CD14-positive monocyte (primary cell): ENCODE data around the gene VPS72. TPM values are rescaled to one million over a fixed set of nuclear protein-coding genes. Genes with fewer than 3 reads are reported as not detected.

ENCODE experiments used
- DNase-seq, 3 donors: peaks; one replicate each; pipeline ENCODE4 v3.0.0-alpha.2; 2011 to 2022
- H2AFZ ChIP-seq: 2 replicates; pipeline ENCODE4 v1.6.0; 2012; ENCODE audit warnings: mild to moderate bottlenecking, low read depth, low read length, inconsistent platforms; ENCODE audit not compliant: insufficient read depth, poor library complexity, severe bottlenecking
- H3K27ac ChIP-seq, 2 donors: 1 replicate in 1 of 2; 2 replicates in 1 of 2; pipeline ENCODE4 v1.5.1; 2012 to 2013; ENCODE audit warnings: low read length in 2 of 2, control low read depth in 1 of 2, inconsistent platforms in 1 of 2, low read depth in 1 of 2, mild to moderate bottlenecking in 1 of 2
- H3K27me3 ChIP-seq, 2 donors: one replicate each; pipeline versions ENCODE4 v1.6.0 to v1.6.1; 2011 to 2013; ENCODE audit warnings: low read length in 2 of 2; ENCODE audit not compliant: control insufficient read depth in 2 of 2, insufficient read depth in 2 of 2
- H3K36me3 ChIP-seq, 2 donors: replicated peaks in 1 of 2; 1 replicate in 1 of 2; 2 replicates in 1 of 2; pipeline versions ENCODE4 v1.5.1 to v1.6.1; 2012 to 2013; ENCODE audit warnings: low read length in 2 of 2, control low read depth in 1 of 2, inconsistent platforms in 1 of 2, mild to moderate bottlenecking in 1 of 2; ENCODE audit not compliant: insufficient read depth in 2 of 2, control insufficient read depth in 1 of 2
- H3K4me1 ChIP-seq, 2 donors: 1 replicate in 1 of 2; 2 replicates in 1 of 2; pipeline versions ENCODE4 v1.5.1 to v1.6.1; 2012 to 2013; ENCODE audit warnings: low read length in 2 of 2, control low read depth in 1 of 2, inconsistent platforms in 1 of 2, mild to moderate bottlenecking in 1 of 2, moderate library complexity in 1 of 2; ENCODE audit not compliant: insufficient read depth in 2 of 2, control insufficient read depth in 1 of 2
- H3K4me2 ChIP-seq: replicated peaks from 2 replicates; pipeline ENCODE3; 2012; ENCODE audit warnings: low read length, moderate library complexity, mild to moderate bottlenecking; ENCODE audit not compliant: poor library complexity, severe bottlenecking; ENCODE audit errors: extremely low read depth
- H3K4me3 ChIP-seq, 3 experiments: fragments of 200-600 bp in 1 of 3; sonication (generic) in 1 of 3; replicated peaks in 1 of 3; 1 replicate in 2 of 3; 2 replicates in 1 of 3; pipeline ENCODE4 v1.5.1; 2011 to 2013; ENCODE audit warnings: low read length in 3 of 3, mild to moderate bottlenecking in 3 of 3, control low read depth in 2 of 3, low read depth in 2 of 3, inconsistent platforms in 1 of 3, moderate library complexity in 1 of 3
- H3K79me2 ChIP-seq: 2 replicates; pipeline ENCODE4 v1.6.0; 2012; ENCODE audit warnings: mild to moderate bottlenecking, control low read depth, inconsistent platforms, low read length, moderate library complexity; ENCODE audit not compliant: insufficient read depth
- H3K9ac ChIP-seq: 2 replicates; pipeline ENCODE4 v1.6.0; 2017; ENCODE audit warnings: low read length, mild to moderate bottlenecking; ENCODE audit not compliant: insufficient read depth, poor library complexity, severe bottlenecking
- H3K9me3 ChIP-seq, 2 donors: replicated peaks in 1 of 2; 1 replicate in 1 of 2; 2 replicates in 1 of 2; pipeline versions ENCODE4 v1.5.1 to v1.6.1; 2012 to 2013; ENCODE audit warnings: low read length in 2 of 2, control low read depth in 1 of 2; ENCODE audit not compliant: control insufficient read depth in 1 of 2, insufficient read depth in 1 of 2
- H4K20me1 ChIP-seq: 2 replicates; pipeline ENCODE4 v1.6.0; 2012; ENCODE audit warnings: mild to moderate bottlenecking, low read length, control low read depth, moderate library complexity; ENCODE audit not compliant: insufficient read depth
- H3K27ac Mint-ChIP-seq, 7 donors: one replicate each; pipeline ENCODE4 v1.8.0; 2020; ENCODE audit warnings: mild to moderate bottlenecking in 7 of 7, mixed read lengths in 7 of 7, moderate library complexity in 6 of 7, inconsistent platforms in 2 of 7
- H3K27me3 Mint-ChIP-seq, 3 donors: one replicate each; pipeline ENCODE4 v1.8.0; 2021 to 2022; ENCODE audit warnings: low read depth in 3 of 3, mild to moderate bottlenecking in 3 of 3, mixed read lengths in 3 of 3, moderate library complexity in 3 of 3, inconsistent platforms in 1 of 3
- H3K36me3 Mint-ChIP-seq, 2 donors: one replicate each; pipeline ENCODE4 v1.8.0; 2020; ENCODE audit warnings: mixed read lengths in 2 of 2, inconsistent platforms in 1 of 2, mild to moderate bottlenecking in 1 of 2
- H3K4me1 Mint-ChIP-seq: one replicate; pipeline ENCODE4 v1.8.0; 2020; ENCODE audit warnings: mild to moderate bottlenecking, mixed read lengths
- H3K4me3 Mint-ChIP-seq, 2 donors: one replicate each; pipeline ENCODE4 v1.8.0; 2020; ENCODE audit warnings: mild to moderate bottlenecking in 2 of 2, mixed read lengths in 2 of 2, moderate library complexity in 1 of 2
- H3K9me3 Mint-ChIP-seq, 7 donors: one replicate each; pipeline ENCODE4 v1.8.0; 2020 to 2022; ENCODE audit warnings: mixed read lengths in 7 of 7, mild to moderate bottlenecking in 6 of 7, moderate library complexity in 6 of 7, inconsistent platforms in 2 of 7
- CTCF ChIP-seq: fragments of 200-600 bp; IDR thresholded peaks from one replicate; pipeline ENCODE4 v1.8.0; 2022; ENCODE audit warnings: antibody characterized with exemption, mild to moderate bottlenecking
- WGBS: methylation state at CpG from one replicate; pipeline ENCODE4 v1.1.5; 2013; ENCODE audit warnings: missing lambda C conversion rate; ENCODE audit not compliant: insufficient coverage; 5-methylcytosine and 5-hydroxymethylcytosine counted together
- intact Hi-C, 2 donors: fragments of 100-400 bp; cut with micrococcal nuclease; formaldehyde crosslinking; loops; one replicate each; pipeline versions ENCODE4 v1.15.0 to v1.15.1; 2023
- polyA plus RNA-seq, 3 donors: library from polyadenylated mRNA; depleted of rRNA in 1 of 3; unstranded in 2 of 3; stranded (reverse) in 1 of 3; fragments of 300-500 nt in 2 of 3; fragments of >200 nt in 1 of 3; fragmentation: Illumina TruSeq in 2 of 3; gene quantifications; 1 replicate in 2 of 3; 2 replicates in 1 of 3; pipeline ENCODE4 v1.2.3, GENCODE V29; 2012 to 2021

The VPS72 gene
- polyA plus RNA-seq, 3 donors = 30.4 to 43.3 (median 37.7) TPM

DNA sequence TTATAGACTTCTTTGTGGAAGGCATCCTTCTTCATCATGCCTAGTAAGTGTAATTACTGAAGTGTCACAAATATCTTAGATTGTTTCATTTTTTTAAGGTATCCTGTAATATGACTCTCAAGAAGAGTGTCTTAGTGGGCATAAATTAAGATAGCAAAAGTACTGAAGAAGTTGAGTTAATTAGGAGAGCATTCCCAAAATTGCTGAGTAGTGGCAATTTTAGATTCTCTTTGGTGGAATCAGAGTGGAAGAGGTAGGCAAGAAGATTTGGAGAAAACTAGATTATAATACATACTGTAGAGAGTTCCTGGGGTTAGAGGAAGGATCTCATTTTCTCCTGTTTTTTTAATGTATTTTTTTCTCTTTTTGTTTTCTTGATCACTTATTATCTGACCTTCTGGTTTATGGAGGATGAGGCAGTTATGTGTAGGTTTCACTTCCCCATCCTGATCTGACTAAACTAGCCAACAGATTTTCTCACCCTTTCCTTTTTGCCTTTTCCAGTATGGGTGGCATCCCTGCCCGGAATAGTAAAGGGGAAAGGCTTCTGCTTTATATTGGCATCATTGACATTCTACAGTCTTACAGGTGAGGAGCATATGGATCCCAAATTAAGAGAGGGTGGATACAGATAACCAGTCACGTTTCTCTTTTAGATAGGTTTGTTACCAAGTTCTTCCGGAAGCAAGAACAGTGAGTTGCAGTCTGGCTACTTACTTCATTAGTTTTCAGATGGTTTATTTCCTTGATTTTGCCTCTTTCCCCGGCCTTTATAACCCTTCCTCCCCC, 47.9 kb upstream of the VPS72 start:
- Histone ChIP-seq H3K27ac (peak overlapping the region; percentile 12 to 63), H4K20me1 (peaks cover 3% of the 10 kb centered on the region), H3K36me3 (peaks cover 90 to 99% of the 10 kb centered on the region in 2 donors), H3K4me1 (peaks cover 8 to 12% of the 10 kb centered on the region in 2 donors), H3K4me3 (no peak overlapping the region), H3K79me2 (no peaks in the 10 kb centered on the region), H3K4me2 (no peak overlapping the region), H3K9me3 (no peaks in the 10 kb centered on the region), H2AFZ (no peak overlapping the region), H3K9ac (no peak overlapping the region), H3K27me3 (no peaks in the 10 kb centered on the region)
- H3K4me3 Mint-ChIP-seq = no peak overlapping the region
- intact Hi-C loops = no loop called here
- peaks cover 10% of the 10 kb centered on the region for H3K4me1 Mint-ChIP-seq
- H3K36me3 Mint-ChIP-seq = peaks cover 79 to 97% of the 10 kb centered on the region in 2 donors
- WGBS = no CpG with 5 or more reads among the region's 4 CpGs
- peak overlapping the region; percentile 12 to 86 (median 78) for H3K27ac Mint-ChIP-seq
- no peaks in the 10 kb centered on the region for H3K27me3 Mint-ChIP-seq
- peak; percentile 20 to 49 (median 47) for DNase-seq
- H3K9me3 Mint-ChIP-seq = no peaks in the 10 kb centered on the region
- TF ChIP-seq CTCF = no peak

- Histone ChIP-seq H3K27ac (peak overlapping the region in 1 of 2 donors; percentile 7), H3K4me3 (no peak overlapping the region), H3K4me1 (peaks cover 8 to 12% of the 10 kb centered on the region in 2 donors), H3K79me2 (no peaks in the 10 kb centered on the region), H3K36me3 (peaks cover 95 to 99% of the 10 kb centered on the region in 2 donors), H3K4me2 (no peak overlapping the region), H4K20me1 (peaks cover 7% of the 10 kb centered on the region), H3K27me3 (no peaks in the 10 kb centered on the region), H3K9me3 (no peaks in the 10 kb centered on the region), H3K9ac (no peak overlapping the region), H2AFZ (no peak overlapping the region)
- WGBS = 92% methylated on average over 3 of the region's 6 CpGs
- Mint-ChIP-seq H3K9me3 (peaks cover 0 to 3% (median 0%) of the 10 kb centered on the region in 7 donors), H3K27ac (no peak overlapping the region), H3K27me3 (no peaks in the 10 kb centered on the region), H3K4me1 (peaks cover 10% of the 10 kb centered on the region), H3K4me3 (no peak overlapping the region), H3K36me3 (peaks cover 84 to 97% of the 10 kb centered on the region in 2 donors)
- DNase-seq = no peak
- intact Hi-C loops = no loop called here
- no peak for TF ChIP-seq CTCF
Observed at GRCh38 chr1:151235235-151235634, 45.2 kb upstream of the VPS72 start.
